Vagina (tissue), 2 donors: Measurements from ENCODE around the gene RRP1B. TPM values are rescaled to one million over a fixed set of nuclear protein-coding genes. Genes with fewer than 3 reads are reported as not detected.

Experiments
- DNase-seq, 2 donors: peaks; one replicate each; pipeline ENCODE4 v3.0.0-alpha.2; 2017; ENCODE audit errors: extremely low spot score in 2 of 2
- H3K27ac ChIP-seq: fragments of 200-600 bp; sonication (generic); one replicate; pipeline ENCODE4 v1.5.1; 2019
- H3K27me3 ChIP-seq: fragments of 200-600 bp; sonication (generic); one replicate; pipeline ENCODE4 v1.5.1; 2019
- H3K36me3 ChIP-seq, 2 donors: fragments of 200-600 bp; sonication (generic); one replicate each; pipeline ENCODE4 v1.5.1; 2017 to 2019
- H3K4me1 ChIP-seq: fragments of 200-600 bp; sonication (generic); one replicate; pipeline ENCODE4 v1.5.1; 2019
- H3K4me3 ChIP-seq, 2 donors: fragments of 200-600 bp; sonication (generic); 1 replicate in 1 of 2; 2 replicates in 1 of 2; pipeline ENCODE4 v1.5.1; 2016 to 2019
- H3K9me3 ChIP-seq: fragments of 200-600 bp; sonication (generic); one replicate; pipeline ENCODE4 v1.5.1; 2019
- POLR2A ChIP-seq, 2 donors: fragments of 450-650 bp; IDR thresholded peaks; one replicate each; pipeline ENCODE4 v1.6.1; 2017; ENCODE audit warnings: antibody characterized with exemption in 2 of 2, mild to moderate bottlenecking in 2 of 2, moderate library complexity in 2 of 2
- POLR2AphosphoS5 ChIP-seq, 2 donors: sonication (generic); formaldehyde crosslinking; IDR thresholded peaks; one replicate each; pipeline ENCODE4 v1.9.0; 2017; ENCODE audit warnings: antibody characterized with exemption in 2 of 2, mild to moderate bottlenecking in 2 of 2, low read depth in 1 of 2; ENCODE audit not compliant: insufficient read depth in 1 of 2
- intact Hi-C: fragments of 100-400 bp; cut with DNase I; formaldehyde crosslinking; loops from one replicate; pipeline ENCODE4 v1.15.1; 2023
- total RNA-seq: library from RNA; depleted of rRNA; stranded (reverse); fragments of >200 nt; gene quantifications from one replicate; pipeline ENCODE4 v1.2.3, GENCODE V29; 2016
- TF ChIP-seq, protein P1 (sequence below), 3 experiments: fragments of 450-650 bp in 2 of 3; fragments of 200-600 bp in 1 of 3; sonication (generic) in 1 of 3; IDR thresholded peaks; one replicate each; pipeline ENCODE4 v1.5.1; 2017 to 2019; ENCODE audit warnings: antibody characterized with exemption in 3 of 3, mild to moderate bottlenecking in 2 of 3, moderate library complexity in 2 of 3

RRP1B gene
- total RNA-seq, 1 donor from 2014 or later, result 18.9 TPM

DNA sequence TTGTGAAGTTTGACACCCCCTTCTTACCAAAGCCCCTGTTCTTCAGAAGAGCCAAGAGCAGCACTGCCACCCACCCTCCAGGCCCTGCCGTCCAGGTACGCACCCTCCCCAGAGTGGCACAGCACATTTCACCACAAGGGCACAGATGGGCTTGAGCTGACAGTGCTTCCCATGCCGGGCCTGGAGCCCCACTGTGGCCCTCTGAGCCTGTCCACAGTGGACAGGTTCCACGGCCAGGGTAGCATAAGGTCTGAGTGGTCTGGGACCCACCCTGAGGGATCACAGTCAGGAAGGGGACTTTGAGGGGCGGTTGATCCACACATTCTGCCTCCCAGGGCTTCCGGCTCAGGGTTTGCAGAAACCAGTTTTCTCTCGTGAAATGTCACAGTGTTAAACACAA, 31.0 kb downstream of the RRP1B start:
- Histone ChIP-seq H3K27ac (no peak overlapping the region), H3K36me3 (peaks cover 0 to 80% of the 10 kb centered on the region in 2 donors)
- intact Hi-C loops, result no loop called here

DNA sequence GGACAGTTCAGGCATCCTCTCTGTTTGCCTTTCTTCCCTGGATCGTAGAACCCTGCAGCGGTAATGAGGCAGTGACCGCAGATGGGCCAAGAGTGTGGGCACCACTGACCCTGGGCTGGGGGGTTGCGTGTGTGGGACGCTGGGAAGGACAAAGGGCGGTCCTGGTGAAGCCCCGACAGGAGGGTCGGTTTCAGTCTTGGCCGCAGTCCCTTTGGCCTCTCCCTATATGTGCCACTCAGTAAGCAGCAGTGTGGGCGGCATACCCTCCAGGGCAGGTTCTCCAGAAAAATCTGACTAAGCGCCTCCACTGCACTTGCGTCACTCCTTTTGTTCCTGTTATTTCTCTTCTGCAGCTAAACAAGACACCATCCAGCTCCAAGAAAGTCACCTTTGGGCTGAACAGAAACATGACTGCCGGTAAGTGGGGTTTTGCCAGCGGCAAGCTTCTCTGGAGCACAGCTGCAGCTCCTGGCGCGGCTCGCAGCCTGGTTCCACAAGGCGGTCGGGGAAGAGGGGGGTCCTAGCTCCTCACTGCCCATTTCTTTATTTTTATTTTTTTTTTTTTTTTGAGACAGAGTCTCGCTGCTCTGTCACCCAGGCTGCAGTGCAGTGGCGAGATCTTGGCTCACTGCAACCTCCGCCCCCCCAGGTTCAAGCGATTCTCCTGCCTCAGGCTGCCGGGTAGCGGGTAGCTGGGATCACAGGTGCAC, 31.9 kb downstream of the RRP1B start:
- intact Hi-C loops, result no loop called here
- no peak for DNase-seq
- Histone ChIP-seq H3K4me3 (no peak overlapping the region), H3K27me3 (no peaks in the 10 kb centered on the region), H3K36me3 (peaks cover 0 to 71% of the 10 kb centered on the region in 2 donors), H3K27ac (no peak overlapping the region), H3K9me3 (no peaks in the 10 kb centered on the region), H3K4me1 (no peaks in the 10 kb centered on the region)
- TF ChIP-seq POLR2AphosphoS5 (IDR thresholded peaks at IDR 0.05; ENCODE audit: insufficient read depth in 1 of 2, low read depth in 1 of 2) (no peak), POLR2A (IDR thresholded peaks at IDR 0.05) (no peak)
- TF ChIP-seq, protein P1, sequence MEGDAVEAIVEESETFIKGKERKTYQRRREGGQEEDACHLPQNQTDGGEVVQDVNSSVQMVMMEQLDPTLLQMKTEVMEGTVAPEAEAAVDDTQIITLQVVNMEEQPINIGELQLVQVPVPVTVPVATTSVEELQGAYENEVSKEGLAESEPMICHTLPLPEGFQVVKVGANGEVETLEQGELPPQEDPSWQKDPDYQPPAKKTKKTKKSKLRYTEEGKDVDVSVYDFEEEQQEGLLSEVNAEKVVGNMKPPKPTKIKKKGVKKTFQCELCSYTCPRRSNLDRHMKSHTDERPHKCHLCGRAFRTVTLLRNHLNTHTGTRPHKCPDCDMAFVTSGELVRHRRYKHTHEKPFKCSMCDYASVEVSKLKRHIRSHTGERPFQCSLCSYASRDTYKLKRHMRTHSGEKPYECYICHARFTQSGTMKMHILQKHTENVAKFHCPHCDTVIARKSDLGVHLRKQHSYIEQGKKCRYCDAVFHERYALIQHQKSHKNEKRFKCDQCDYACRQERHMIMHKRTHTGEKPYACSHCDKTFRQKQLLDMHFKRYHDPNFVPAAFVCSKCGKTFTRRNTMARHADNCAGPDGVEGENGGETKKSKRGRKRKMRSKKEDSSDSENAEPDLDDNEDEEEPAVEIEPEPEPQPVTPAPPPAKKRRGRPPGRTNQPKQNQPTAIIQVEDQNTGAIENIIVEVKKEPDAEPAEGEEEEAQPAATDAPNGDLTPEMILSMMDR (IDR thresholded peaks at IDR 0.05), result no peak

More for the DNA sequence above, 31.0 kb downstream of the RRP1B start:
- Histone ChIP-seq H3K4me3 (no peak overlapping the region), H3K9me3 (no peaks in the 10 kb centered on the region), H3K4me1 (no peaks in the 10 kb centered on the region), H3K27me3 (no peaks in the 10 kb centered on the region)
- no peak for DNase-seq
- TF ChIP-seq POLR2A (IDR thresholded peaks at IDR 0.05) (no peak), POLR2AphosphoS5 (IDR thresholded peaks at IDR 0.05; ENCODE audit: insufficient read depth in 1 of 2, low read depth in 1 of 2) (no peak)
- TF ChIP-seq, protein P1 (IDR thresholded peaks at IDR 0.05), result no peak

- no peak for DNase-seq
- intact Hi-C loops, result no loop called here
- no peak for TF ChIP-seq POLR2A (IDR thresholded peaks at IDR 0.05)
- TF ChIP-seq POLR2AphosphoS5 (IDR thresholded peaks at IDR 0.05; ENCODE audit: insufficient read depth in 1 of 2, low read depth in 1 of 2), result no peak
- TF ChIP-seq, protein P1 (IDR thresholded peaks at IDR 0.05), result no peak
- Histone ChIP-seq H3K4me1 (no peaks in the 10 kb centered on the region), H3K4me3 (no peak overlapping the region), H3K27ac (no peak overlapping the region), H3K27me3 (no peaks in the 10 kb centered on the region), H3K36me3 (peaks cover 0 to 66% of the 10 kb centered on the region in 2 donors), H3K9me3 (no peaks in the 10 kb centered on the region)
Observed at GRCh38 chr21:43691801-43692200, 32.4 kb downstream of the RRP1B start.

GRCh38 chr21:43692949-43693348, 33.6 kb downstream of the RRP1B start:
- no peak overlapping the region for H3K4me3 ChIP-seq
- no peak overlapping the region for H3K27ac ChIP-seq
- H3K36me3 ChIP-seq, result peaks cover 0 to 54% of the 10 kb centered on the region in 2 donors
- intact Hi-C loops, result no loop called here
- no peaks in the 10 kb centered on the region for H3K4me1 ChIP-seq
- no peaks in the 10 kb centered on the region for H3K27me3 ChIP-seq
- TF ChIP-seq, protein P1 (IDR thresholded peaks at IDR 0.05), result no peak
- no peak for TF ChIP-seq POLR2A (IDR thresholded peaks at IDR 0.05)
- no peak for TF ChIP-seq POLR2AphosphoS5 (IDR thresholded peaks at IDR 0.05; ENCODE audit: insufficient read depth in 1 of 2, low read depth in 1 of 2)
- H3K9me3 ChIP-seq, result no peaks in the 10 kb centered on the region
- DNase-seq, result no peak

- H3K27me3 ChIP-seq, result no peaks in the 10 kb centered on the region
- no peak for DNase-seq
- intact Hi-C loops, result no loop called here
- H3K4me3 ChIP-seq, result no peak overlapping the region
- no peaks in the 10 kb centered on the region for H3K4me1 ChIP-seq
- H3K9me3 ChIP-seq, result no peaks in the 10 kb centered on the region
- TF ChIP-seq, protein P1 (IDR thresholded peaks at IDR 0.05), result no peak
- no peak for TF ChIP-seq POLR2AphosphoS5 (IDR thresholded peaks at IDR 0.05; ENCODE audit: insufficient read depth in 1 of 2, low read depth in 1 of 2)
- no peak for TF ChIP-seq POLR2A (IDR thresholded peaks at IDR 0.05)
- H3K36me3 ChIP-seq, result peaks cover 0 to 44% of the 10 kb centered on the region in 2 donors
- H3K27ac ChIP-seq, result no peak overlapping the region
Observed at GRCh38 chr21:43693981-43694380, 34.6 kb downstream of the RRP1B start.
